DND-41 (cell line): ENCODE results near the gene CRY1.

Experiments used
- ATAC-seq: fragments of 200-7000 bp; cut with Tn5 transposase; 3 replicates; pipeline ENCODE4 v1.9.1; 2021; ENCODE audit warnings: low read depth; ENCODE audit not compliant: insufficient read depth
- DNase-seq: peaks from one replicate; pipeline ENCODE4 v3.0.0-alpha.2; 2020
- H2AFZ ChIP-seq: 2 replicates; pipeline ENCODE4 v1.6.0; 2012; ENCODE audit warnings: low read depth, low read length
- H3K27ac ChIP-seq: 2 replicates; pipeline ENCODE4 v1.5.1; 2012; ENCODE audit warnings: low read length, inconsistent platforms
- H3K27me3 ChIP-seq: fragments of 200-600 bp; sonication (generic); 2 replicates; pipeline ENCODE4 v1.6.0; 2012; ENCODE audit warnings: low read length, mild to moderate bottlenecking, inconsistent platforms; ENCODE audit not compliant: insufficient read depth, poor library complexity
- H3K36me3 ChIP-seq: 2 replicates; pipeline ENCODE4 v1.5.1; 2012; ENCODE audit warnings: low read length, inconsistent platforms; ENCODE audit not compliant: insufficient read depth
- H3K4me1 ChIP-seq: 2 replicates; pipeline ENCODE4 v1.5.1; 2012; ENCODE audit warnings: mild to moderate bottlenecking, low read length; ENCODE audit not compliant: insufficient read depth
- H3K4me2 ChIP-seq: 2 replicates; pipeline ENCODE4 v1.6.0; 2012; ENCODE audit warnings: mild to moderate bottlenecking, moderate library complexity, low read length, inconsistent platforms; ENCODE audit not compliant: insufficient read depth
- H3K4me3 ChIP-seq, 2 experiments: fragments of 200-600 bp in 1 of 2; shearing (Covaris generic) in 1 of 2; 2 replicates each; pipeline ENCODE4 v1.5.1; 2012 to 2016; ENCODE audit warnings: inconsistent platforms in 2 of 2, low read length in 2 of 2, mild to moderate bottlenecking in 2 of 2, low read depth in 1 of 2, moderate library complexity in 1 of 2
- H3K79me2 ChIP-seq: 2 replicates; pipeline ENCODE4 v1.6.0; 2012; ENCODE audit warnings: low read length, inconsistent platforms; ENCODE audit not compliant: insufficient read depth
- H3K9ac ChIP-seq: 2 replicates; pipeline ENCODE4 v1.6.0; 2012; ENCODE audit warnings: low read depth, mild to moderate bottlenecking, inconsistent platforms, low read length, moderate library complexity
- H3K9me3 ChIP-seq: 2 replicates; pipeline ENCODE4 v1.5.1; 2012; ENCODE audit warnings: low read length, moderate library complexity, mild to moderate bottlenecking, inconsistent platforms; ENCODE audit not compliant: insufficient read depth, severe bottlenecking
- H4K20me1 ChIP-seq: 2 replicates; pipeline ENCODE4 v1.6.0; 2012; ENCODE audit warnings: low read length; ENCODE audit not compliant: insufficient read depth
- CTCF ChIP-seq: IDR thresholded peaks from 2 replicates; pipeline ENCODE4 v1.5.1; 2012; ENCODE audit warnings: borderline replicate concordance, low read length, moderate library complexity, mild to moderate bottlenecking; ENCODE audit not compliant: poor library complexity, severe bottlenecking; ENCODE audit errors: extremely low read depth
- EZH2 ChIP-seq: IDR thresholded peaks from 3 replicates; pipeline ENCODE4 v1.6.1; 2012; ENCODE audit warnings: borderline replicate concordance, low read depth, mild to moderate bottlenecking, moderate library complexity, low read length, inconsistent platforms; ENCODE audit not compliant: severe bottlenecking

Gene CRY1

GRCh38 chr12:107092669-107093416 is 506 bp downstream of the CRY1 start:
- Histone ChIP-seq H4K20me1 (peaks cover 20% of the 10 kb centered on the region), H3K9ac (peak overlapping the region; percentile 78), H3K4me3 (peak overlapping the region; percentile 73 to 81), H3K27ac (peak overlapping the region; percentile 89), H3K79me2 (peaks cover 49% of the 10 kb centered on the region), H3K27me3 (no peaks in the 10 kb centered on the region), H3K9me3 (no peaks in the 10 kb centered on the region), H3K4me2 (peak overlapping the region; percentile 82), H3K4me1 (peaks cover 34% of the 10 kb centered on the region), H2AFZ (peak overlapping the region; percentile 87), H3K36me3 (no peaks in the 10 kb centered on the region)
- DNase-seq, result peak; percentile 67
- peak; percentile 49 for ATAC-seq
- TF ChIP-seq CTCF (no peak), EZH2 (no peak)

GRCh38 chr12:107091989-107092641 is 1.2 kb downstream of the CRY1 start:
- Histone ChIP-seq H2AFZ (peak overlapping the region; percentile 87), H3K9ac (peak overlapping the region; percentile 78), H4K20me1 (peaks cover 20% of the 10 kb centered on the region), H3K4me3 (peak overlapping the region; percentile 73 to 81), H3K79me2 (peaks cover 56% of the 10 kb centered on the region), H3K27ac (peak overlapping the region; percentile 89), H3K4me1 (peaks cover 34% of the 10 kb centered on the region), H3K4me2 (peak overlapping the region; percentile 82), H3K27me3 (no peaks in the 10 kb centered on the region), H3K9me3 (no peaks in the 10 kb centered on the region), H3K36me3 (no peaks in the 10 kb centered on the region)
- ATAC-seq, result peak; percentile 54
- no peak for TF ChIP-seq EZH2
- TF ChIP-seq CTCF, result peak; percentile 74
- DNase-seq, result peak; percentile 56

GRCh38 chr12:107091381-107091780 is 2.0 kb downstream of the CRY1 start:
- H3K9me3 ChIP-seq, result no peaks in the 10 kb centered on the region
- H3K27ac ChIP-seq, result no peak overlapping the region; the same call in 1 of the 2 replicates
- H3K9ac ChIP-seq, result peak overlapping the region; percentile 78; the same call in 1 of the 2 replicates
- H3K79me2 ChIP-seq, result peaks cover 64% of the 10 kb centered on the region
- no peak for TF ChIP-seq CTCF
- TF ChIP-seq EZH2, result no peak
- H3K4me3 ChIP-seq, result peak overlapping the region in 1 of 2 experiments; percentile 73; a peak in 2 of 4 replicates
- ATAC-seq (no peak), DNase-seq (no peak)
- H3K36me3 ChIP-seq, result no peaks in the 10 kb centered on the region
- no peak overlapping the region for H2AFZ ChIP-seq
- peak overlapping the region; percentile 82 for H3K4me2 ChIP-seq
- no peaks in the 10 kb centered on the region for H3K27me3 ChIP-seq
- H4K20me1 ChIP-seq, result peaks cover 21% of the 10 kb centered on the region
- peaks cover 39% of the 10 kb centered on the region for H3K4me1 ChIP-seq
